Astrocyte (in vitro differentiated cells and primary cell): Measurements from ENCODE around the gene SLC25A10. TPM values are rescaled to one million over a fixed set of nuclear protein-coding genes. Genes with fewer than 3 reads are reported as not detected.

Experiments
- DNase-seq: peaks from one replicate; pipeline ENCODE4 v3.0.0-alpha.2; 2010; ENCODE audit warnings: low read depth
- FAIRE-seq: peaks from 2 replicates; lab custom pipeline; 2011; peaks lifted over from hg19 to GRCh38; lab: Jason Lieb, UNC
- H2AFZ ChIP-seq: 2 replicates; pipeline ENCODE4 v1.6.0; 2012; ENCODE audit warnings: low read depth, low read length, inconsistent platforms
- H3K27ac ChIP-seq: 2 replicates; pipeline ENCODE4 v1.5.1; 2011; ENCODE audit warnings: low read depth, low read length, inconsistent platforms
- H3K27me3 ChIP-seq: 2 replicates; pipeline ENCODE4 v1.6.0; 2011; ENCODE audit warnings: low read length, inconsistent platforms; ENCODE audit not compliant: insufficient read depth
- H3K36me3 ChIP-seq: 2 replicates; pipeline ENCODE4 v1.5.1; 2011; ENCODE audit warnings: low read length, inconsistent platforms; ENCODE audit not compliant: insufficient read depth
- H3K4me1 ChIP-seq: 2 replicates; pipeline ENCODE4 v1.5.1; 2011; ENCODE audit warnings: low read length, inconsistent platforms; ENCODE audit not compliant: insufficient read depth
- H3K4me2 ChIP-seq: 2 replicates; pipeline ENCODE4 v1.6.0; 2012; ENCODE audit warnings: low read length, inconsistent platforms
- H3K4me3 ChIP-seq: 2 replicates; pipeline ENCODE4 v1.5.1; 2011; ENCODE audit warnings: low read depth, mild to moderate bottlenecking, low read length, inconsistent platforms; ENCODE audit not compliant: insufficient read depth
- H3K79me2 ChIP-seq: 2 replicates; pipeline ENCODE4 v1.6.0; 2012; ENCODE audit warnings: mild to moderate bottlenecking, low read length, inconsistent platforms; ENCODE audit not compliant: insufficient read depth
- H3K9ac ChIP-seq: 2 replicates; pipeline ENCODE4 v1.6.0; 2012; ENCODE audit warnings: mild to moderate bottlenecking, low read length, inconsistent platforms
- H3K9me3 ChIP-seq: 2 replicates; pipeline ENCODE4 v1.5.1; 2012; ENCODE audit warnings: low read depth, mild to moderate bottlenecking, low read length, inconsistent platforms; ENCODE audit not compliant: insufficient read depth
- H4K20me1 ChIP-seq: 2 replicates; pipeline ENCODE4 v1.6.0; 2012; ENCODE audit warnings: low read length, inconsistent platforms; ENCODE audit not compliant: insufficient read depth
- H3K27ac Mint-ChIP-seq: one replicate; pipeline ENCODE4 v1.8.0; 2021; ENCODE audit warnings: mild to moderate bottlenecking, mixed read lengths; ENCODE audit not compliant: unreplicated experiment
- H3K27me3 Mint-ChIP-seq: one replicate; pipeline ENCODE4 v1.8.0; 2021; ENCODE audit warnings: low read depth, mixed read lengths; ENCODE audit not compliant: unreplicated experiment
- H3K36me3 Mint-ChIP-seq: one replicate; pipeline ENCODE4 v1.8.0; 2021; ENCODE audit warnings: low read depth, mixed read lengths; ENCODE audit not compliant: unreplicated experiment
- H3K4me1 Mint-ChIP-seq: one replicate; pipeline ENCODE4 v1.8.0; 2021; ENCODE audit warnings: low read depth, mixed read lengths; ENCODE audit not compliant: unreplicated experiment
- H3K4me3 Mint-ChIP-seq: one replicate; pipeline ENCODE4 v1.8.0; 2021; ENCODE audit warnings: mild to moderate bottlenecking, moderate library complexity, mixed read lengths; ENCODE audit not compliant: unreplicated experiment
- H3K9me3 Mint-ChIP-seq: one replicate; pipeline ENCODE4 v1.8.0; 2021; ENCODE audit warnings: mild to moderate bottlenecking, mixed read lengths; ENCODE audit not compliant: unreplicated experiment
- EZH2 ChIP-seq: IDR thresholded peaks from 2 replicates; pipeline ENCODE4 v1.6.1; 2012; ENCODE audit warnings: mild to moderate bottlenecking, low read length, inconsistent platforms; ENCODE audit not compliant: insufficient read depth
- total RNA-seq: library from RNA; stranded (reverse); gene quantifications from 2 replicates; pipeline ENCODE4 v1.2.1, GENCODE V29; 2021
- TF ChIP-seq, protein P1 (sequence below): IDR thresholded peaks from 2 replicates; pipeline ENCODE4 v1.5.1; 2011; ENCODE audit warnings: low read depth, mild to moderate bottlenecking, inconsistent platforms, low read length, moderate library complexity; ENCODE audit not compliant: insufficient read depth

Gene SLC25A10
- total RNA-seq, 1 donor from 2014 or later = 9.3 TPM

DNA sequence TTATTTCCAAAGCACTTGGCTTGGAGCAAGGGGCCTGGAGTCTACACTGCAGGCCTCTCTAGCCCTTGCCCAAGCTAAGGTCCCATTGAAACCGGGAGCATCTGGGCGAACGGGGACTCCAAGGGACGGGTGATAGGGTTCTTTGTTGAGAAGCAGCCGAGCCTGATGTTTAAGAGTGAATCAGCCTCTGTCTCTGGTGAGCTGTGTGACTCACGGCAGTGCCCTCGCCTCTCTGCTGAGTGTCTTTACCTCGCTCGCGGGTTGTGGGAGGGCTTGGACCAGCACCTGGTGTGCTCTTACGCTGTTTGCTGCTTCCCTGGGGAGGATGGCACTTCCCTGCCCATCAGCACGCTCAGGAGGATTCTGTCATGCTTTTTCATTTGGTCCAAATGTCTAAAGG, 27.0 kb upstream of the SLC25A10 start:
- Mint-ChIP-seq H3K36me3 (peaks cover 14% of the 10 kb centered on the region), H3K4me3 (peak overlapping the region; percentile 93), H3K4me1 (peaks cover 14% of the 10 kb centered on the region), H3K27me3 (no peaks in the 10 kb centered on the region), H3K27ac (peak overlapping the region; percentile 93), H3K9me3 (no peaks in the 10 kb centered on the region)
- Histone ChIP-seq H3K27ac (peak overlapping the region; percentile 95), H3K79me2 (peaks cover 97% of the 10 kb centered on the region), H3K9me3 (no peaks in the 10 kb centered on the region), H3K36me3 (peaks cover 20% of the 10 kb centered on the region), H3K4me3 (peak overlapping the region; percentile 79), H3K4me2 (peak overlapping the region; percentile 97), H3K9ac (peak overlapping the region; percentile 93), H3K27me3 (no peaks in the 10 kb centered on the region), H3K4me1 (peaks cover 29% of the 10 kb centered on the region), H4K20me1 (peaks cover 75% of the 10 kb centered on the region), H2AFZ (no peak overlapping the region)
- no peak for FAIRE-seq
- TF ChIP-seq, protein P1, sequence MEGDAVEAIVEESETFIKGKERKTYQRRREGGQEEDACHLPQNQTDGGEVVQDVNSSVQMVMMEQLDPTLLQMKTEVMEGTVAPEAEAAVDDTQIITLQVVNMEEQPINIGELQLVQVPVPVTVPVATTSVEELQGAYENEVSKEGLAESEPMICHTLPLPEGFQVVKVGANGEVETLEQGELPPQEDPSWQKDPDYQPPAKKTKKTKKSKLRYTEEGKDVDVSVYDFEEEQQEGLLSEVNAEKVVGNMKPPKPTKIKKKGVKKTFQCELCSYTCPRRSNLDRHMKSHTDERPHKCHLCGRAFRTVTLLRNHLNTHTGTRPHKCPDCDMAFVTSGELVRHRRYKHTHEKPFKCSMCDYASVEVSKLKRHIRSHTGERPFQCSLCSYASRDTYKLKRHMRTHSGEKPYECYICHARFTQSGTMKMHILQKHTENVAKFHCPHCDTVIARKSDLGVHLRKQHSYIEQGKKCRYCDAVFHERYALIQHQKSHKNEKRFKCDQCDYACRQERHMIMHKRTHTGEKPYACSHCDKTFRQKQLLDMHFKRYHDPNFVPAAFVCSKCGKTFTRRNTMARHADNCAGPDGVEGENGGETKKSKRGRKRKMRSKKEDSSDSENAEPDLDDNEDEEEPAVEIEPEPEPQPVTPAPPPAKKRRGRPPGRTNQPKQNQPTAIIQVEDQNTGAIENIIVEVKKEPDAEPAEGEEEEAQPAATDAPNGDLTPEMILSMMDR = no peak
- TF ChIP-seq EZH2 = no peak
- peak; percentile 66 for DNase-seq

DNA sequence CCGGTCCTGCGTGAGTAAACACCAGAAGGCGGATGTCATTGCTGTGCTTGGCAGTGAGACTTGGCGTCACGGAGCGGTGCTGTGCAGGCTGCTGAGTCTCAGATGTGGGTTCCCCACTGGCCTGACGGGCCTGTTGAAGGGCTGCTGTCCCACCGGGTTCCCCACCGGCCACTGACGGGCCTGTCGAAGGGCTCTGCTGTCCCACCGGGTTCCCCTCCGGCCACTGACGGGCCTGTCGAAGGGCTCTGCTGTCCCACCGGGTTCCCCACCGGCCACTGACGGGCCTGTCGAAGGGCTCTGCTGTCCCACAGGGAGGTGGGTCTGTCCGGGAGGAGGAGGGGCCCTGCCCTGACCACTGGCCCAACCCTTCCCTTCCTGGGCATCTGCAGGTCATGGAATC, 25.5 kb upstream of the SLC25A10 start:
- no peak overlapping the region for H3K27ac Mint-ChIP-seq

More for the DNA sequence above, 25.5 kb upstream of the SLC25A10 start:
- no peaks in the 10 kb centered on the region for H3K9me3 ChIP-seq
- H3K36me3 Mint-ChIP-seq = peaks cover 16% of the 10 kb centered on the region
- DNase-seq (no peak), FAIRE-seq (no peak)
- H3K4me1 Mint-ChIP-seq = peaks cover 14% of the 10 kb centered on the region
- no peaks in the 10 kb centered on the region for H3K9me3 Mint-ChIP-seq
- H3K36me3 ChIP-seq = peaks cover 22% of the 10 kb centered on the region
- H3K4me1 ChIP-seq = peaks cover 29% of the 10 kb centered on the region
- no peaks in the 10 kb centered on the region for H3K27me3 ChIP-seq
- no peaks in the 10 kb centered on the region for H3K27me3 Mint-ChIP-seq
- no peak for TF ChIP-seq EZH2
- TF ChIP-seq, protein P1 = no peak
- H3K4me2 ChIP-seq = no peak overlapping the region
- no peak overlapping the region for H2AFZ ChIP-seq
- peak overlapping the region; percentile 57 for H3K4me3 Mint-ChIP-seq
- H3K79me2 ChIP-seq = peaks cover 98% of the 10 kb centered on the region
- H3K9ac ChIP-seq = peak overlapping the region; percentile 93
- peaks cover 85% of the 10 kb centered on the region for H4K20me1 ChIP-seq
- H3K4me3 ChIP-seq = no peak overlapping the region
- no peak overlapping the region for H3K27ac ChIP-seq
